ENCODE results near the gene ADAMTSL1. TPM values are rescaled to one million over a fixed set of nuclear protein-coding genes. Genes with fewer than 3 reads are reported as not detected.

ADAMTSL1 gene
- total RNA-seq, 4 donors from 2014 or later, result 13.3 to 39.7 (median 27.2) TPM

GRCh38 chr9:18688581-18689565 is 214.9 kb downstream of the ADAMTSL1 start:
- DNase-seq, result no peak

DNA sequence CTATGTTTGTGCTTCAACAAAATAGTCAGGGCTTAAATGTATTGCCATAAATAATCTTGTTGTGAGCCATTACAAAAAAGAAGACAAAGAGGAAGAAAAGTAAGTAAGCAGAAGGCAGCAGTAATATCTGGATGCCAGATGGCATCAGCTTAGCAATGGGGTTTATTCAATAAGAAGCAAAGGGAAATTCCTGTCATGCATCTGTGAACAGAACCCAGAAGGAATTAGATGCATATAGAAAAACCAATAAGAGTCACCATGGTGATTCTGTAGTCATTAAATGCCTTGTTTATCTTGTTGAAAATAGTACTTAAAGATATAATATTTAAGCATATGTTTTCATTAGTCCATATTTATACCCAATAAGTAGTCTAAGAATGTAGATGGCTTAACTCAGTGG is 216.0 kb downstream of the ADAMTSL1 start:
- Histone ChIP-seq H3K27ac (no peak overlapping the region), H3K4me3 (no peak overlapping the region), H3K9me3 (peaks cover under 1 to 4% of the 10 kb centered on the region in 2 donors), H3K27me3 (no peaks in the 10 kb centered on the region), H3K4me1 (peaks cover 0 to 7% (median 3%) of the 10 kb centered on the region in 4 donors), H3K36me3 (no peaks in the 10 kb centered on the region)
- intact Hi-C loops (cut with DNase I; ENCODE audit: low total_unique reads) (no loop called here), in situ Hi-C loops (cut with MboI; ENCODE audit: low pct_ligation_motif_present in 1 of 4, low pct_unique_long_range_greater_than_20kb in 1 of 4, low sequenced_read_pairs in 3 of 4) (no loop called here)
- TF ChIP-seq POLR2AphosphoS5 (IDR thresholded peaks at IDR 0.05), result no peak
- no peak for TF ChIP-seq EP300 (IDR thresholded peaks at IDR 0.05; ENCODE audit: low read depth)
- no peak for TF ChIP-seq CTCF (IDR thresholded peaks at IDR 0.05)
- no peak for TF ChIP-seq POLR2A (IDR thresholded peaks at IDR 0.05)
- DNase-seq, result no peak

More at GRCh38 chr9:18688581-18689565, 214.9 kb downstream of the ADAMTSL1 start:
- intact Hi-C loops (cut with DNase I; ENCODE audit: low total_unique reads) (no loop called here), in situ Hi-C loops (cut with MboI; ENCODE audit: low pct_ligation_motif_present in 1 of 4, low pct_unique_long_range_greater_than_20kb in 1 of 4, low sequenced_read_pairs in 3 of 4) (no loop called here)
- TF ChIP-seq POLR2A (IDR thresholded peaks at IDR 0.05) (no peak), POLR2AphosphoS5 (IDR thresholded peaks at IDR 0.05) (no peak), CTCF (IDR thresholded peaks at IDR 0.05) (no peak), EP300 (IDR thresholded peaks at IDR 0.05; ENCODE audit: low read depth) (no peak)
- no peaks in the 10 kb centered on the region for H3K9me3 ChIP-seq
- no peaks in the 10 kb centered on the region for H3K27me3 ChIP-seq
- peaks cover 0 to 15% (median 7%) of the 10 kb centered on the region in 4 donors for H3K4me1 ChIP-seq
- WGBS, 2 donors (ENCODE audit: low coverage in 1 of 2), result 88 to 89% methylated on average over 5 to 6 of the region's 6 CpGs
- no peak overlapping the region for H3K4me3 ChIP-seq
- no peaks in the 10 kb centered on the region for H3K36me3 ChIP-seq
- H3K27ac ChIP-seq, result no peak overlapping the region

DNA sequence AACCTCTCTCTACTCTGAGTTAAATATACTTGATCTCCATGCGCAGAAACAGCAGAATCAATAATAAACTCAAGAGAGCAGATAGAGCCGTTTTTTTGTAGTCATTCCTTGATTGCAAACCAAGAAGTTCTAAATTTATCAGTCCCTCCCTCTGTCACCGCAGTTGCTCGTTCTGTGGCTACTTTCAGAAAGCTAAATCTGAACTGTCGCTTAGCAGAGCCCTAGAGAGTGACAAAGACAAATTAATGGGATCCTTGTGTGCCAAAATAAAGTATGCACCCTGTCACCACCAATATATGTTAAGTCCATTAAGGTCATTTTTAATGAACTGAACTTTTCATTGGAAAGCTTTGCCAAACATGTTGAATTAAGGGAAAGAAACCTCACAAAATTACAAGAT is 218.3 kb downstream of the ADAMTSL1 start:
- Histone ChIP-seq H3K4me3 (no peak overlapping the region), H3K27me3 (no peaks in the 10 kb centered on the region), H3K4me1 (no peaks in the 10 kb centered on the region), H3K36me3 (no peaks in the 10 kb centered on the region), H3K9me3 (peaks cover 7 to 9% of the 10 kb centered on the region in 2 donors), H3K27ac (no peak overlapping the region)
- intact Hi-C loops (cut with DNase I; ENCODE audit: low total_unique reads) (no loop called here), in situ Hi-C loops (cut with MboI; ENCODE audit: low pct_ligation_motif_present in 1 of 4, low pct_unique_long_range_greater_than_20kb in 1 of 4, low sequenced_read_pairs in 3 of 4) (no loop called here)
- TF ChIP-seq POLR2A (IDR thresholded peaks at IDR 0.05) (no peak), CTCF (IDR thresholded peaks at IDR 0.05) (no peak), EP300 (IDR thresholded peaks at IDR 0.05; ENCODE audit: low read depth) (no peak), POLR2AphosphoS5 (IDR thresholded peaks at IDR 0.05) (no peak)
- no peak for DNase-seq
- 72 to 78% methylated on average over 5 of the region's 5 CpGs for WGBS, 2 donors (ENCODE audit: low coverage in 1 of 2)

GRCh38 chr9:18692962-18693361 is 219.0 kb downstream of the ADAMTSL1 start:
- no peak overlapping the region for H3K4me3 ChIP-seq
- no peaks in the 10 kb centered on the region for H3K36me3 ChIP-seq
- in situ Hi-C loops (cut with MboI; ENCODE audit: low pct_ligation_motif_present in 1 of 4, low pct_unique_long_range_greater_than_20kb in 1 of 4, low sequenced_read_pairs in 3 of 4) (no loop called here), intact Hi-C loops (cut with DNase I; ENCODE audit: low total_unique reads) (no loop called here)
- no peaks in the 10 kb centered on the region for H3K4me1 ChIP-seq
- no peaks in the 10 kb centered on the region for H3K27me3 ChIP-seq
- no peak overlapping the region for H3K27ac ChIP-seq
- 93 to 100% methylated on average over 3 of the region's 3 CpGs for WGBS, 2 donors (ENCODE audit: low coverage in 1 of 2)
- H3K9me3 ChIP-seq, result peaks cover 7 to 9% of the 10 kb centered on the region in 2 donors
- TF ChIP-seq EP300 (IDR thresholded peaks at IDR 0.05; ENCODE audit: low read depth), result no peak
- no peak for DNase-seq

All from transverse colon (tissue), 4 donors.